Erythroblast (primary cell): Measurements from ENCODE around the gene PCNX1.

Experiments used
- GATA1 ChIP-seq: IDR thresholded peaks from 2 replicates; pipeline ENCODE4 v1.6.1; 2011; ENCODE audit warnings: low read depth, mild to moderate bottlenecking, control low read depth, low read length, moderate library complexity
- POLR2A ChIP-seq: IDR thresholded peaks from 2 replicates; pipeline ENCODE4 v1.6.1; 2011; ENCODE audit warnings: mild to moderate bottlenecking, low read length

GRCh38 chr14:70915415-70915814, 8.2 kb downstream of the PCNX1 start:
- no peak for TF ChIP-seq GATA1
- TF ChIP-seq POLR2A, result no peak
